A673 (cell line): Measurements from ENCODE around the gene SPRYD3.

Source experiments
- CTCF ChIP-seq: fragments of 300-800, 200-600 bp; sonication (generic); conservative IDR thresholded peaks from 2 replicates; pipeline ENCODE4 v1.5.1; 2017; ENCODE audit warnings: low read depth, mild to moderate bottlenecking, antibody characterized with exemption, low read length, moderate library complexity, mixed read lengths
- EZH2 ChIP-seq: fragments of 200-600 bp; sonication (generic); IDR thresholded peaks from 2 replicates; pipeline ENCODE4 v1.6.1; 2017; ENCODE audit warnings: borderline replicate concordance, low read depth, mild to moderate bottlenecking, mixed read lengths, antibody characterized with exemption, low read length; ENCODE audit not compliant: poor library complexity, severe bottlenecking

- TF ChIP-seq CTCF (no peak), EZH2 (no peak)
Observed at GRCh38 chr12:53097564-53098353, 18.6 kb upstream of the SPRYD3 start, which contains the start of gene IGFBP6.
